H9 (cell line): ENCODE data around the gene C1S. TPM values are rescaled to one million over a fixed set of nuclear protein-coding genes. Genes with fewer than 3 reads are reported as not detected.

Source experiments
- DNase-seq: peaks from one replicate; pipeline ENCODE4 v3.0.0-alpha.2; 2017
- H2AFZ ChIP-seq: one replicate; pipeline ENCODE4 v1.6.1; 2013; ENCODE audit warnings: mild to moderate bottlenecking, low read length, control low read depth, moderate library complexity
- H2AK5ac ChIP-seq: 2 replicates; pipeline ENCODE4 v1.6.1; 2013; ENCODE audit warnings: low read length, control low read depth, mixed read lengths; ENCODE audit not compliant: insufficient read length
- H2BK120ac ChIP-seq: one replicate; pipeline ENCODE4 v1.6.1; 2013; ENCODE audit warnings: low read depth, mild to moderate bottlenecking, low read length, control low read depth, inconsistent platforms; ENCODE audit not compliant: poor library complexity, severe bottlenecking
- H2BK12ac ChIP-seq: 2 replicates; pipeline ENCODE4 v1.6.1; 2013; ENCODE audit warnings: low read length, control low read depth, mixed read lengths, low read depth; ENCODE audit not compliant: insufficient read length
- H2BK15ac ChIP-seq: 2 replicates; pipeline ENCODE4 v1.6.1; 2013; ENCODE audit warnings: low read depth, low read length, control low read depth
- H2BK20ac ChIP-seq: one replicate; pipeline ENCODE4 v1.6.1; 2013; ENCODE audit warnings: low read depth, mild to moderate bottlenecking, low read length, control low read depth, inconsistent platforms; ENCODE audit not compliant: poor library complexity, severe bottlenecking
- H2BK5ac ChIP-seq: 2 replicates; pipeline ENCODE4 v1.6.1; 2013; ENCODE audit warnings: low read length, control low read depth, mixed read lengths; ENCODE audit not compliant: insufficient read length
- H3K14ac ChIP-seq: 2 replicates; pipeline ENCODE4 v1.6.1; 2013; ENCODE audit warnings: low read length, control low read depth; ENCODE audit not compliant: insufficient read depth
- H3K18ac ChIP-seq: 2 replicates; pipeline ENCODE4 v1.6.1; 2013; ENCODE audit warnings: low read depth, mild to moderate bottlenecking, mixed read lengths, low read length, control low read depth; ENCODE audit not compliant: insufficient read length
- H3K23ac ChIP-seq: 2 replicates; pipeline ENCODE4 v1.6.1; 2013; ENCODE audit warnings: low read length, control low read depth, mixed read lengths, low read depth; ENCODE audit not compliant: insufficient read length
- H3K23me2 ChIP-seq: 2 replicates; pipeline ENCODE4 v1.6.1; 2013; ENCODE audit warnings: low read depth, mild to moderate bottlenecking, mixed read lengths, low read length, control low read depth; ENCODE audit not compliant: insufficient read length, poor library complexity, severe bottlenecking
- H3K27ac ChIP-seq: 2 replicates; pipeline ENCODE4 v1.5.1; 2013; ENCODE audit warnings: low read length, control low read depth, mixed read lengths, low read depth; ENCODE audit not compliant: insufficient read length
- H3K27me3 ChIP-seq: 2 replicates; pipeline ENCODE4 v1.6.1; 2013; ENCODE audit warnings: low read length, control low read depth, inconsistent platforms; ENCODE audit not compliant: insufficient read depth
- H3K4ac ChIP-seq: 2 replicates; pipeline ENCODE4 v1.6.1; 2013; ENCODE audit warnings: low read depth, mild to moderate bottlenecking, control low read depth, inconsistent platforms, low read length, moderate library complexity
- H3K4me1 ChIP-seq: 2 replicates; pipeline ENCODE4 v1.6.1; 2013; ENCODE audit warnings: low read length, control low read depth, inconsistent platforms; ENCODE audit not compliant: insufficient read depth
- H3K4me2 ChIP-seq: 2 replicates; pipeline ENCODE4 v1.6.1; 2013; ENCODE audit warnings: low read length, control low read depth, mixed read lengths; ENCODE audit not compliant: insufficient read length, insufficient read depth
- H3K56ac ChIP-seq: 2 replicates; pipeline ENCODE4 v1.6.1; 2013; ENCODE audit warnings: low read depth, mild to moderate bottlenecking, mixed read lengths, low read length, control low read depth; ENCODE audit not compliant: insufficient read length
- H3K79me1 ChIP-seq: 2 replicates; pipeline ENCODE4 v1.6.1; 2013; ENCODE audit warnings: low read depth, mild to moderate bottlenecking, moderate library complexity, low read length, control low read depth, inconsistent platforms; ENCODE audit not compliant: insufficient read depth, poor library complexity, severe bottlenecking
- H3K79me2 ChIP-seq: 2 replicates; pipeline ENCODE4 v1.6.1; 2013; ENCODE audit warnings: low read length, control low read depth, inconsistent platforms; ENCODE audit not compliant: insufficient read depth
- H3K9ac ChIP-seq: 2 replicates; pipeline ENCODE4 v1.6.1; 2013; ENCODE audit warnings: low read length, control low read depth, mixed read lengths; ENCODE audit not compliant: insufficient read length; ENCODE audit errors: extremely low read depth
- H3K9me3 ChIP-seq: one replicate; pipeline ENCODE4 v1.6.1; 2013; ENCODE audit warnings: low read depth, low read length, inconsistent platforms; ENCODE audit not compliant: control insufficient read depth
- H3T11ph ChIP-seq: one replicate; pipeline ENCODE4 v1.6.1; 2013; ENCODE audit warnings: mild to moderate bottlenecking, low read length, control low read depth, inconsistent platforms
- H4K20me1 ChIP-seq: one replicate; pipeline ENCODE4 v1.6.1; 2013; ENCODE audit not compliant: control insufficient read depth, insufficient read length, insufficient read depth
- H4K5ac ChIP-seq: 2 replicates; pipeline ENCODE4 v1.6.1; 2013; ENCODE audit warnings: low read depth, mild to moderate bottlenecking, mixed read lengths, low read length, control low read depth; ENCODE audit not compliant: insufficient read length
- H4K8ac ChIP-seq: replicated peaks from 2 replicates; pipeline ENCODE4 v1.6.1; 2013; ENCODE audit warnings: low read length, control low read depth, mixed read lengths, low read depth; ENCODE audit not compliant: insufficient read length
- H4K91ac ChIP-seq: 2 replicates; pipeline ENCODE4 v1.6.1; 2013; ENCODE audit warnings: low read depth, mild to moderate bottlenecking, moderate library complexity, mixed read lengths, low read length, control low read depth; ENCODE audit not compliant: insufficient read length
- H3K27ac Mint-ChIP-seq, 3 experiments: 2 replicates in 2 of 3; 3 replicates in 1 of 3; pipeline ENCODE4 v1.8.0; 2020 to 2021; ENCODE audit warnings: mixed read lengths in 3 of 3, mild to moderate bottlenecking in 1 of 3, moderate library complexity in 1 of 3
- H3K27me3 Mint-ChIP-seq: 2 replicates; pipeline ENCODE4 v1.8.0; 2021; ENCODE audit warnings: low read depth, mild to moderate bottlenecking, moderate library complexity, mixed read lengths
- H3K36me3 Mint-ChIP-seq, 3 experiments: 2 replicates in 2 of 3; 3 replicates in 1 of 3; pipeline ENCODE4 v1.8.0; 2020 to 2021; ENCODE audit warnings: low read depth in 3 of 3, mixed read lengths in 3 of 3; ENCODE audit not compliant: insufficient read depth in 1 of 3
- H3K4me1 Mint-ChIP-seq, 2 experiments: 2 replicates each; pipeline ENCODE4 v1.8.0; 2020; ENCODE audit warnings: mixed read lengths in 2 of 2
- H3K4me3 Mint-ChIP-seq, 2 experiments: 2 replicates in 1 of 2; 3 replicates in 1 of 2; pipeline ENCODE4 v1.8.0; 2020 to 2021; ENCODE audit warnings: mild to moderate bottlenecking in 2 of 2, mixed read lengths in 2 of 2, moderate library complexity in 1 of 2
- H3K9me3 Mint-ChIP-seq, 2 experiments: 2 replicates in 1 of 2; 3 replicates in 1 of 2; pipeline ENCODE4 v1.8.0; 2020; ENCODE audit warnings: mild to moderate bottlenecking in 2 of 2, mixed read lengths in 2 of 2, moderate library complexity in 1 of 2
- CTCF ChIP-seq: fragments of 200-600 bp; sonication (generic); conservative IDR thresholded peaks from 3 replicates; pipeline ENCODE4 v1.8.0; 2021; ENCODE audit warnings: antibody characterized with exemption, mild to moderate bottlenecking
- WGBS: extraction: QIAGEN DNeasy Blood & Tissue Kit; methylation state at CpG from one replicate; pipeline ENCODE4 v1.1.7; 2013; ENCODE audit warnings: missing lambda C conversion rate, low lambda C conversion rate, mixed read lengths; ENCODE audit not compliant: insufficient read length; ENCODE audit errors: extremely low coverage; 5-methylcytosine and 5-hydroxymethylcytosine counted together
- total RNA-seq: library from RNA; stranded (reverse); gene quantifications from 2 replicates; pipeline ENCODE4 v1.2.1, GENCODE V29; 2021

C1S gene
- total RNA-seq, 1 experiment from 2014 or later = 4.2 TPM

DNA sequence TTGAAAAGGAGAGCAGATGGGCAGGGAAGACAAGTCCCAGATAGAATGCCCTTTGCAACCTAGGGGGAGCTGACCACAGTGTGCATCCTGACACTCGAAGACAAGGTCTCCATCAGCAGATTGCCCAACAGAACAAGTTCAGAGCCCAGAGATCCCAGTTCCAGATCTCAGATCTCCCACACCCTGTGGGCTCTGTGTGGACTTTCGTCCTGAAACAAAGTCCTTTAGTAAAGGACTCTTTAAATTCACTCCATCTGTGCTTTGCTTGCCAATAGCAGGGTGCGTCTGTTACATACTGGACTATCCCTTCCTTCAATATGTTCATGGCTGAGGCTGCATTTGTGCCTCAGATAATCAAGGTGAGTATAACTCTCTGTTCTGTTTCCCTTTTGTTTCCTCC lies 57.2 kb downstream of the C1S start:
- Histone ChIP-seq H3K4me1 (no peaks in the 10 kb centered on the region), H3K23ac (no peak overlapping the region), H4K8ac (no peak overlapping the region), H4K5ac (no peak overlapping the region), H3K14ac (no peak overlapping the region), H2AFZ (no peak overlapping the region), H3K9ac (no peak overlapping the region), H3K79me1 (no peaks in the 10 kb centered on the region), H3K56ac (no peak overlapping the region), H3K4ac (no peak overlapping the region), H3K27ac (no peak overlapping the region), H3K9me3 (no peaks in the 10 kb centered on the region), H3K18ac (no peak overlapping the region), H3K23me2 (no peaks in the 10 kb centered on the region), H4K20me1 (no peaks in the 10 kb centered on the region), H2BK120ac (no peak overlapping the region), H2BK12ac (no peak overlapping the region), H2BK5ac (no peak overlapping the region), H3K79me2 (no peaks in the 10 kb centered on the region), H2BK20ac (no peak overlapping the region), H2BK15ac (no peak overlapping the region), H3K4me2 (no peak overlapping the region), H2AK5ac (no peak overlapping the region), H3T11ph (no peak overlapping the region), H4K91ac (no peak overlapping the region), H3K27me3 (no peaks in the 10 kb centered on the region)
- Mint-ChIP-seq H3K36me3 (no peaks in the 10 kb centered on the region; a peak in 1 of 7 replicates), H3K27ac (no peak overlapping the region), H3K27me3 (peaks cover 6% of the 10 kb centered on the region), H3K4me3 (no peak overlapping the region), H3K4me1 (peaks cover 0 to 5% of the 10 kb centered on the region in 2 experiments; a peak in 2 of 4 replicates), H3K9me3 (no peaks in the 10 kb centered on the region)
- no peak for TF ChIP-seq CTCF
- WGBS = no CpG with 5 or more reads among the region's 3 CpGs
- no peak for DNase-seq
